ENCODE measurements around the gene RGMA.
"Not testable (repeated sequence)": the region's sequence is repeated elsewhere in the genome, so short reads cannot be mapped to it uniquely, and the experiment has no call there.

RGMA gene

GRCh38 chr15:93070132-93070531, 18.9 kb downstream of the RGMA start:
- FAIRE-seq (no peak), DNase-seq (ENCODE audit: extremely low spot score, insufficient read length, low read depth) (no peak)

- DNase-seq (ENCODE audit: extremely low spot score, insufficient read length, low read depth), result no peak
- no peak for FAIRE-seq
These were observed 20.3 kb downstream of the RGMA start for GRCh38 chr15:93068581-93069199.

- FAIRE-seq (no peak), DNase-seq (ENCODE audit: extremely low spot score, insufficient read length, low read depth) (no peak)
These were observed 21.3 kb downstream of the RGMA start for GRCh38 chr15:93067649-93068085.

GRCh38 chr15:93066834-93067648, 22.0 kb downstream of the RGMA start:
- DNase-seq (ENCODE audit: extremely low spot score, insufficient read length, low read depth) (no peak), FAIRE-seq (no peak)

- FAIRE-seq, result no peak
- no peak for DNase-seq (ENCODE audit: extremely low spot score, insufficient read length, low read depth)
These were observed 22.8 kb downstream of the RGMA start for GRCh38 chr15:93066224-93066681.

- FAIRE-seq, result no peak
- no peak for DNase-seq (ENCODE audit: extremely low spot score, insufficient read length, low read depth)
These were observed 23.4 kb downstream of the RGMA start for GRCh38 chr15:93065641-93066045.

- no peak for DNase-seq (ENCODE audit: extremely low spot score, insufficient read length, low read depth)
- no peak for FAIRE-seq
These were observed 25.0 kb downstream of the RGMA start for GRCh38 chr15:93063796-93064690.

GRCh38 chr15:93063262-93063671, 25.7 kb downstream of the RGMA start:
- FAIRE-seq (no peak), DNase-seq (ENCODE audit: extremely low spot score, insufficient read length, low read depth) (no peak)

- not testable (repeated sequence) for DNase-seq (ENCODE audit: extremely low spot score, insufficient read length, low read depth); FAIRE-seq
These were observed 26.3 kb downstream of the RGMA start for GRCh38 chr15:93062628-93063261.

- FAIRE-seq (no peak), DNase-seq (ENCODE audit: extremely low spot score, insufficient read length, low read depth) (no peak)
These were observed 28.4 kb downstream of the RGMA start for GRCh38 chr15:93060336-93061248.

GRCh38 chr15:93059442-93059841, 29.6 kb downstream of the RGMA start:
- FAIRE-seq (no peak), DNase-seq (ENCODE audit: extremely low spot score, insufficient read length, low read depth) (no peak)

- FAIRE-seq (no peak), DNase-seq (ENCODE audit: extremely low spot score, insufficient read length, low read depth) (no peak)
These were observed 30.0 kb downstream of the RGMA start for GRCh38 chr15:93058904-93059427.

GRCh38 chr15:93058128-93058527, 30.9 kb downstream of the RGMA start:
- FAIRE-seq (no peak), DNase-seq (ENCODE audit: extremely low spot score, insufficient read length, low read depth) (no peak)

GRCh38 chr15:93057618-93058017, 31.4 kb downstream of the RGMA start:
- FAIRE-seq (no peak), DNase-seq (ENCODE audit: extremely low spot score, insufficient read length, low read depth) (no peak)

- DNase-seq (ENCODE audit: extremely low spot score, insufficient read length, low read depth) (no peak), FAIRE-seq (no peak)
These were observed 32.2 kb downstream of the RGMA start for GRCh38 chr15:93056836-93057235.

GRCh38 chr15:93055211-93055610, 33.8 kb downstream of the RGMA start:
- FAIRE-seq, result no peak

GRCh38 chr15:93052090-93052879, 36.7 kb downstream of the RGMA start:
- no peak for DNase-seq (ENCODE audit: extremely low spot score, insufficient read length, low read depth)
- FAIRE-seq, result no peak

More at GRCh38 chr15:93055211-93055610, 33.8 kb downstream of the RGMA start:
- DNase-seq (ENCODE audit: extremely low spot score, insufficient read length, low read depth), result no peak

Data from GM18507 (cell line).